Ectodermal cell (in vitro differentiated cells): ENCODE measurements around the gene GRB7.
"Not testable (repeated sequence)": the region's sequence is repeated elsewhere in the genome, so short reads cannot be mapped to it uniquely, and the experiment has no call there.

Experiments
- H3K27ac ChIP-seq: 2 replicates; pipeline ENCODE4 v1.7.0; 2013; ENCODE audit warnings: mild to moderate bottlenecking, low read depth, low read length; ENCODE audit not compliant: insufficient read depth, poor library complexity, severe bottlenecking
- H3K27me3 ChIP-seq: 2 replicates; pipeline ENCODE4 v1.7.0; 2013; ENCODE audit warnings: mild to moderate bottlenecking, low read length; ENCODE audit not compliant: insufficient read depth, control insufficient read depth, poor library complexity, severe bottlenecking
- H3K36me3 ChIP-seq: one replicate; pipeline ENCODE4 v1.7.0; 2013; ENCODE audit warnings: low read length; ENCODE audit not compliant: control insufficient read depth, insufficient read depth
- H3K4me1 ChIP-seq: one replicate; pipeline ENCODE4 v1.7.0; 2013; ENCODE audit warnings: low read length; ENCODE audit not compliant: control insufficient read depth, insufficient read depth
- H3K4me3 ChIP-seq: 2 replicates; pipeline ENCODE4 v1.7.0; 2013; ENCODE audit warnings: low read depth, low read length, control low read depth; ENCODE audit not compliant: insufficient read depth
- H3K9me3 ChIP-seq: 2 replicates; pipeline ENCODE4 v1.7.0; 2013; ENCODE audit warnings: mild to moderate bottlenecking, low read length, moderate library complexity; ENCODE audit not compliant: control insufficient read depth
- WGBS, 2 experiments: methylation state at CpG; one replicate each; pipeline ENCODE4 v1.1.7; 2013; ENCODE audit warnings: missing lambda C conversion rate in 2 of 2; 5-methylcytosine and 5-hydroxymethylcytosine counted together

Gene GRB7

GRCh38 chr17:39744075-39744835, 6.5 kb downstream of the GRB7 start:
- H3K36me3 ChIP-seq = no peaks in the 10 kb centered on the region
- WGBS, 2 experiments = 94% methylated on average over 16 of the region's 16 CpGs
- H3K27me3 ChIP-seq = peaks cover 19% of the 10 kb centered on the region
- H3K27ac ChIP-seq = no peak overlapping the region
- H3K4me1 ChIP-seq = peaks cover 17% of the 10 kb centered on the region
- no peak overlapping the region for H3K4me3 ChIP-seq
- no peaks in the 10 kb centered on the region for H3K9me3 ChIP-seq

- peaks cover 11% of the 10 kb centered on the region for H3K4me1 ChIP-seq
- 88 to 93% methylated on average over 8 of the region's 8 CpGs for WGBS, 2 experiments
- no peak overlapping the region for H3K4me3 ChIP-seq
- H3K36me3 ChIP-seq = no peaks in the 10 kb centered on the region
- H3K27me3 ChIP-seq = peaks cover 13% of the 10 kb centered on the region
- no peaks in the 10 kb centered on the region for H3K9me3 ChIP-seq
- no peak overlapping the region for H3K27ac ChIP-seq
These were observed 7.1 kb downstream of the GRB7 start for GRCh38 chr17:39744836-39745215.

- no peaks in the 10 kb centered on the region for H3K36me3 ChIP-seq
- H3K9me3 ChIP-seq = no peaks in the 10 kb centered on the region
- H3K4me1 ChIP-seq = peaks cover 4% of the 10 kb centered on the region
- 94 to 96% methylated on average over 23 of the region's 23 CpGs for WGBS, 2 experiments
- H3K27me3 ChIP-seq = peaks cover 6% of the 10 kb centered on the region
- H3K27ac ChIP-seq = no peak overlapping the region
- H3K4me3 ChIP-seq = no peak overlapping the region
These were observed 7.8 kb downstream of the GRB7 start for GRCh38 chr17:39745335-39746144.

GRCh38 chr17:39746145-39746461, 8.4 kb downstream of the GRB7 start:
- no peaks in the 10 kb centered on the region for H3K9me3 ChIP-seq
- H3K36me3 ChIP-seq = no peaks in the 10 kb centered on the region
- peaks cover under 1% of the 10 kb centered on the region for H3K27me3 ChIP-seq
- H3K4me1 ChIP-seq = no peaks in the 10 kb centered on the region
- no peak overlapping the region for H3K27ac ChIP-seq
- WGBS, 2 experiments = 94% methylated on average over 7 of the region's 7 CpGs
- no peak overlapping the region for H3K4me3 ChIP-seq

- no peak overlapping the region for H3K27ac ChIP-seq
- H3K4me3 ChIP-seq = no peak overlapping the region
- 91 to 92% methylated on average over 4 of the region's 4 CpGs for WGBS, 2 experiments
- H3K27me3 ChIP-seq = peaks cover 1% of the 10 kb centered on the region
- no peaks in the 10 kb centered on the region for H3K9me3 ChIP-seq
- H3K36me3 ChIP-seq = no peaks in the 10 kb centered on the region
- no peaks in the 10 kb centered on the region for H3K4me1 ChIP-seq
These were observed 10.0 kb downstream of the GRB7 start for GRCh38 chr17:39747745-39748144.

- H3K27me3 ChIP-seq = not testable (repeated sequence)
- 88 to 91% methylated on average over 8 of the region's 8 CpGs for WGBS, 2 experiments
These were observed 10.8 kb downstream of the GRB7 start for GRCh38 chr17:39748444-39749034.

GRCh38 chr17:39750131-39751015, 12.6 kb downstream of the GRB7 start:
- 82 to 87% methylated on average over 9 of the region's 9 CpGs for WGBS, 2 experiments
- no peaks in the 10 kb centered on the region for H3K9me3 ChIP-seq
- peaks cover 8% of the 10 kb centered on the region for H3K4me1 ChIP-seq
- H3K27ac ChIP-seq = no peak overlapping the region
- no peak overlapping the region for H3K4me3 ChIP-seq
- H3K36me3 ChIP-seq = no peaks in the 10 kb centered on the region
- H3K27me3 ChIP-seq = peaks cover 24% of the 10 kb centered on the region

More at GRCh38 chr17:39748444-39749034, 10.8 kb downstream of the GRB7 start:
- H3K27ac ChIP-seq, H3K36me3 ChIP-seq, H3K4me3 ChIP-seq, H3K4me1 ChIP-seq, H3K9me3 ChIP-seq: not testable (repeated sequence)

GRCh38 chr17:39751016-39751543, 13.3 kb downstream of the GRB7 start:
- Histone ChIP-seq H3K27ac (no peak overlapping the region), H3K4me3 (no peak overlapping the region), H3K27me3 (peaks cover 29% of the 10 kb centered on the region), H3K36me3 (no peaks in the 10 kb centered on the region), H3K4me1 (peaks cover 13% of the 10 kb centered on the region), H3K9me3 (no peaks in the 10 kb centered on the region)
- 80% methylated on average over 4 to 5 of the region's 5 CpGs for WGBS, 2 experiments

GRCh38 chr17:39751637-39752036, 13.9 kb downstream of the GRB7 start:
- H3K4me3 ChIP-seq = no peak overlapping the region
- 88 to 89% methylated on average over 10 of the region's 10 CpGs for WGBS, 2 experiments
- H3K4me1 ChIP-seq = peaks cover 13% of the 10 kb centered on the region
- no peaks in the 10 kb centered on the region for H3K9me3 ChIP-seq
- peaks cover 29% of the 10 kb centered on the region for H3K27me3 ChIP-seq
- no peak overlapping the region for H3K27ac ChIP-seq
- H3K36me3 ChIP-seq = no peaks in the 10 kb centered on the region
